ENCODE data around the gene ANKRD13B.

DNA sequence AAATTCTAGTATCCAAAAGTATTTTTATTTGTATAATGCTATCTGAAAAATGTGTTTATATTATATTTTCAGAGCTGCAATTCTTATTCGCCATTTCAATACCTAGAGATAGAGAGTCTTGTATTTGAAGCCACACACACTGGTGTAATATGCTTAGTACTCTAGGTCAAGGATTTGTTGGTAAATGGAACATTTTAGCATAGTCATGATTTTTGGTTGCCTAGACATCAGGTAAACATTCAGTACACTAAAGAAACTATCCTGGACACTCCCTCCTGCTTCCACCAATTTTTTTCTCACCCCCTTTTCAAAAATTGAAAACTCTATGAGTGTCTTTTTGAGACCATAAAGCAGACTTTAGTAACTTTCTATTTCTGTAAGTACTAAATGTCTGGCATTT, 46.8 kb upstream of the ANKRD13B start:
- TF ChIP-seq, protein P1, sequence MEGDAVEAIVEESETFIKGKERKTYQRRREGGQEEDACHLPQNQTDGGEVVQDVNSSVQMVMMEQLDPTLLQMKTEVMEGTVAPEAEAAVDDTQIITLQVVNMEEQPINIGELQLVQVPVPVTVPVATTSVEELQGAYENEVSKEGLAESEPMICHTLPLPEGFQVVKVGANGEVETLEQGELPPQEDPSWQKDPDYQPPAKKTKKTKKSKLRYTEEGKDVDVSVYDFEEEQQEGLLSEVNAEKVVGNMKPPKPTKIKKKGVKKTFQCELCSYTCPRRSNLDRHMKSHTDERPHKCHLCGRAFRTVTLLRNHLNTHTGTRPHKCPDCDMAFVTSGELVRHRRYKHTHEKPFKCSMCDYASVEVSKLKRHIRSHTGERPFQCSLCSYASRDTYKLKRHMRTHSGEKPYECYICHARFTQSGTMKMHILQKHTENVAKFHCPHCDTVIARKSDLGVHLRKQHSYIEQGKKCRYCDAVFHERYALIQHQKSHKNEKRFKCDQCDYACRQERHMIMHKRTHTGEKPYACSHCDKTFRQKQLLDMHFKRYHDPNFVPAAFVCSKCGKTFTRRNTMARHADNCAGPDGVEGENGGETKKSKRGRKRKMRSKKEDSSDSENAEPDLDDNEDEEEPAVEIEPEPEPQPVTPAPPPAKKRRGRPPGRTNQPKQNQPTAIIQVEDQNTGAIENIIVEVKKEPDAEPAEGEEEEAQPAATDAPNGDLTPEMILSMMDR (IDR thresholded peaks at IDR 0.05), result no peak
- TF ChIP-seq POLR2A (IDR thresholded peaks at IDR 0.05) (no peak), EP300 (IDR thresholded peaks at IDR 0.05) (no peak)
